Panc1 (cell line): ENCODE results near the gene NECAB2.

Source experiments
- CTCF ChIP-seq: fragments of 450-650 bp; IDR thresholded peaks from 2 replicates; pipeline ENCODE4 v1.5.1; 2017; ENCODE audit warnings: mild to moderate bottlenecking
- POLR2AphosphoS5 ChIP-seq: IDR thresholded peaks from 2 replicates; pipeline ENCODE4 v1.6.1; 2012; ENCODE audit warnings: mild to moderate bottlenecking, low read depth, low read length, moderate library complexity

DNA sequence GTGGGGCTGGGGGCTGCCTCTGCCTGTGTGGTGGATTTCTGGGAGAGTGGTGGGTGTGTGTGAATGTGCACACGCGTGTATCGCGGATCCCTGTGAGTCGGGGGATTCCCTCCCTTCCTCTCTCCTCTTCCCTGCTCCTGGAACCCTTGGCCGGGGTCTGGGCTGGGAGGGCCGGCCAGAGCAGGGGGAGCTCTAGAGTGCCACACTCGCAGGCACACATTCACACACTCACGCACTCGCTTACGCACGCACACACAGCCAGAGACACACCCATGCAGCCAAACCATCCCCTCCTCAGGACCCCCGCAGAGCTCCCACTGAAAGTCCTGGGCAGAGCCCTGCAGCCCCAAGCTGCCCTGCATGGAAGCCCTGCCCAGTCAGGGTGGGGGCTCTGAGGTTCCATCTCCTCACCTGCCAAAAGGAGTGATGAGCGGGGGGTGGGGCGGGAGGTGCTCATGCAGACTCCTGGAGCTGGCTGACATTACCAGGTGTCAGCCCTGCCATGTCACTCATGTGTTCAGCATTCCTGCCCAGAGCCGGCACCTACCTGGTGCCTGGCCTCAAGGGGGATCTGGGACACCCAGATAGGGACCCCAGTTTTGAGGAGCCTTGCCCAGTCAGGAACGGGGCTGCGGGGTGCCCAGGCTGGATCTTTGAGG, 1.9 kb downstream of the NECAB2 start:
- TF ChIP-seq POLR2AphosphoS5 (no peak), CTCF (no peak)
